ENCODE measurements around the gene THBS4.

Gene THBS4

DNA sequence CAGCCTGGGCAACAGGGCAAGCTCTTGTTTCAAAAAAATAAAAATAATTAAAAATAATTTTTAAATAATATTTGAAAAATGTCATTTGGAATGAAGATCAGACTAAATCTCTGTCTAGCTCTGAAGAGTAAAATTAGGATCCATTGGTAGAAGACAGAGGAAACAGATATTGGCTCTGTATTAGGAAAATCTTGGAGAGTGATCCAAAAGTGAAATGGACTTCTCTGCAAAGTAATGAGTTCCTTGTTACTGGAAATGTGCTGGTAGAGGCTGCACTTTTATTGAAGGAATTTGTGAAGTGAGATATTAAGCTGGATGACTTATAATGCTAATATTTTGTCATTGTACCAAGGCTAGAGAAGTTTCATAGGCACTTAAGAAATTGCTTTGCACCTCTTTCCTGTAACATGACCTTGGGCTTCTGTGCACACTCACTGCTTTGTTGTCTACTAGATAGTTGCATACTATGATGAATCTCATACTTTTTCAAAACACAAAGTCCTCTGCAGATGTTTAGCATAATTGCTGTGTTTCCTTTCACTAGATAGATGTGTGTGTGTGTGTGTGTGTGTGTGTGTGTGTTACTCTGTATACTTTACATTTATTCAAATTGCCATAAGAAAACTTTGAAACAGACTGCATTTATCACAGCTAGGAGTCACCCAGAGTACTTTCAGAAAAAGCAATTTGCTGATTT is 13.1 kb downstream of the THBS4 start:
- no peak for DNase-seq

GRCh38 chr5:80052464-80052863 is 17.3 kb downstream of the THBS4 start:
- DNase-seq, result no peak

GRCh38 chr5:80054682-80055081 is 19.5 kb downstream of the THBS4 start:
- no peak for DNase-seq

DNA sequence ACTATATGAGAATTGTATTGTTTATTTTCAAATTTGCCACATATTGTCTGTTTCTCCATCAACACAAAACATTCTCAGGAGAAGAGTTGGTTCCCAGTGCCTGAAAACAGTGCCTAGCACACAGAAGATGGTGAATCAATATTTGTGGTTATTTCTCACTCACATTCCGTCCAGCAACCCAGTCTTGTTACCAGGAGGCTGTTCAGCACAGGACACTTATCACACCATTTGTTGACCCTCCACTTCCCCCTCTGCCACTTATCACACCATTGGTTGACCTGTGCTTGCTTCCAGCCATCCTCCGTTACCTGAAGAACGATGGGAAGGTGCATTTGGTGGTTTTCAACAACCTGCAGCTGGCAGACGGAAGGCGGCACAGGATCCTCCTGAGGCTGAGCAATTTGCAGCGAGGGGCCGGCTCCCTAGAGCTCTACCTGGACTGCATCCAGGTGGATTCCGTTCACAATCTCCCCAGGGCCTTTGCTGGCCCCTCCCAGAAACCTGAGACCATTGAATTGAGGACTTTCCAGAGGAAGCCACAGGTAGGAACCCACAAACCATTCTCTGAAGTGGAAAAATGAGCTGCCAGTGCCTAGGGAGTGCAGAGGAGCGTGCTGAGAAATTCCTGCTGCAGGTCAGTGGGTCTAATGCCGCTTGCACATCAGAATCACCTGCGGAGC is 20.5 kb downstream of the THBS4 start:
- DNase-seq, result no peak

GRCh38 chr5:80057099-80057498 is 22.0 kb downstream of the THBS4 start:
- DNase-seq, result no peak

DNA sequence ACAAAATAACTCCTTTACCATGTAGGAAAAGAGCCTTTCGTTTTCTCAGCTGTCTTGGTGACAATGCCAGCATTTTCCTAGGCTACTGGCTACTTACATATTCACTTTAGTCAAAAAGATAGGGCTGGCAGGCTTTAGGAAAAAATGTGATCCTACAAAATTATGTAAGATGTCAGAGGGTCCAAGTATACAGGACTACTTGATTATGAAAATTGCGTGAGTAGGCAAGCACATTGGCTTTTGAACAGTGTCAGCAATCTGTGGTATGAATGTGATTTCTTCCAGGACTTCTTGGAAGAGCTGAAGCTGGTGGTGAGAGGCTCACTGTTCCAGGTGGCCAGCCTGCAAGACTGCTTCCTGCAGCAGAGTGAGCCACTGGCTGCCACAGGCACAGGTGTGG is 22.8 kb downstream of the THBS4 start:
- no peak for DNase-seq

DNA sequence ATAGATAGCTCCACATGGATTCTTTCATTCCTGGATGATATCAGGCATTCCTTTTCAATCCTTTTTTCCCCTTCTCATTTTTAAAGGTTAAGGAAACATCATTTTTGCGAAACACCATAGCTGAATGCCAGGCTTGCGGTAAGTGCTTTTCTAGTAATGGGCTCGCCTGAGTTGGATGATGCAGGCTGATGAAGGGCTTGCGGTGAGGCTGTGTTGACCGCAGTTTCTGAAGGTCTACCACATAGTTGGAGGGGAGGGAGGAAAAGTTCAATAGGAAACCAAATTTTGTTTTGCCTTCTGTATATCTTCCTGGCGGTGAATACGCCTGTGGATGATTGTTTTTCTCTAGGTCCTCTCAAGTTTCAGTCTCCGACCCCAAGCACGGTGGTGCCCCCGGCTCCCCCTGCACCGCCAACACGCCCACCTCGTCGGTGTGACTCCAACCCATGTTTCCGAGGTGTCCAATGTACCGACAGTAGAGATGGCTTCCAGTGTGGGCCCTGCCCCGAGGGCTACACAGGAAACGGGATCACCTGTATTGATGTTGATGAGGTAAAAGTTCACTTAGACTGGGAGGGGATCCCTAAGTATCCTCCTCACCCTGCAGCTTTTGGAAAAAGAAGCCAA is 24.3 kb downstream of the THBS4 start:
- no peak for DNase-seq

- no peak for DNase-seq
Observed at GRCh38 chr5:80060966-80061365, 25.8 kb downstream of the THBS4 start.

GRCh38 chr5:80061547-80061946 is 26.4 kb downstream of the THBS4 start:
- DNase-seq, result no peak

DNA sequence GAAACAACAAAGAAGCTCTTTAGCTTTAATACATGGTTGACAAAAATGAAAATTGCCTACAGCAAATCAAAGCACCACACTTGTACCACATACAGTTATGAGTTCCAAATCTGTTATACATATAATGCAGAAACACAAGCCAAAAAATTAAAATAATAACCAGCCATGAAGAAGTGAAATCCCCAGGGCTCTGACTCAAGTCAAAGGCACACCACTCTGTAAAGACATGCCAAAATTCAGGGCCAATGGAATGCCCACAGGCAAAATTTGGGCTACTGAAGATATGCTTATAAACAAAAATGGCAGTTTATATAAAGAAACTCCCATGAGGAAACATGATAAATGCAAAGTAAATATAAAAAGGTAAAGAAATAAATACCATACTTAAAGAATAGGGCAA is 29.0 kb downstream of the THBS4 start:
- no peak for DNase-seq

- no peak for DNase-seq
Observed at GRCh38 chr5:80067016-80067415, 31.9 kb downstream of the THBS4 start.

DNA sequence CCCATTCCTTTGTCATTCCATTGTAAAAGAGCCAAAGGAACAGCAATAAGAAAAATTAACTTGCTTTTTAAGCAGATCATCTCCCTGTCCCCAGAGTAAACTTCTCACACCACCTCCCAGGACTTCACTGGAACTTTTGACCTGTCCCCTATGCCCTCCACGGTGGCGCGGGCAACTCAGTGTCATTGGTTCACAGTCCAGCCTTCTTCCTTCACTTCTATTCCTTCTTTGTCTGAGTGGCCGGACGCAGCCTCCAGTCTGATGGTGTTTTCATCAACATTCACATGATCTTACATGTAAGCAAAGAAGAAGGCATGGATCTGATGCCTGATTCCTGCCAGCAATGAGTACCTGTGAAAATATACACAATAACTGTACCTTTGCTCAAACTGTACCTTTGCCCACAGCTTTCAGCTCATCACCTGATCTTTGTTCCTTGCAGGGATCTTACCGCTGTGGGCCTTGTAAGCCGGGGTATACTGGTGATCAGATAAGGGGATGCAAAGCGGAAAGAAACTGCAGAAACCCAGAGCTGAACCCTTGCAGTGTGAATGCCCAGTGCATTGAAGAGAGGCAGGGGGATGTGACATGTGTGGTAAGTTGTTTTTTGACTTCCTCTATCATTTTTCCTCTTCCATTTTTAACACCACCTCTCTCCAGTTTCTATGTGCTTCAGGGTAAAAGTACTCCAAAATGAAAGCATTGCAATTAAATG is 32.5 kb downstream of the THBS4 start:
- DNase-seq, result no peak

DNA sequence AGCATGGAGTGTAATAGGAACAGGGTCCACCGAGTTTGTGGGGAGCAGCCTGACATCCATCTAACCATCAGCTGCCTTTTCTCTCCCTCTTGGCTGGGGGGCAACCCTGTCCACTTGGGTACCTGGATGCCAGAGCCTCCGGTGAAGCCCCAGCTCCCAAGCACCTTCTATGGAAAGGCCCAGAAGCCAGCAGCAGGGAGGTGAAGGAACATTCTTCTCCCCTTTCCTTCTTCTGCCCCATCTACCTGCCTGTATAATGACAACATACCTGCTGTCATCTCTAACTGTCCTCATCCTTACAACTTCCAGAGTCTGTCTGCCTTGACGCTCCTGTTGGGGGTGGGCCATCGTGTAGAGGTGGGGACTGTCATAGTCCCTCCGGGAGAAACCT is 33.1 kb downstream of the THBS4 start:
- no peak for DNase-seq

- DNase-seq, result no peak
Observed at GRCh38 chr5:80068775-80069174, 33.6 kb downstream of the THBS4 start.

DNA sequence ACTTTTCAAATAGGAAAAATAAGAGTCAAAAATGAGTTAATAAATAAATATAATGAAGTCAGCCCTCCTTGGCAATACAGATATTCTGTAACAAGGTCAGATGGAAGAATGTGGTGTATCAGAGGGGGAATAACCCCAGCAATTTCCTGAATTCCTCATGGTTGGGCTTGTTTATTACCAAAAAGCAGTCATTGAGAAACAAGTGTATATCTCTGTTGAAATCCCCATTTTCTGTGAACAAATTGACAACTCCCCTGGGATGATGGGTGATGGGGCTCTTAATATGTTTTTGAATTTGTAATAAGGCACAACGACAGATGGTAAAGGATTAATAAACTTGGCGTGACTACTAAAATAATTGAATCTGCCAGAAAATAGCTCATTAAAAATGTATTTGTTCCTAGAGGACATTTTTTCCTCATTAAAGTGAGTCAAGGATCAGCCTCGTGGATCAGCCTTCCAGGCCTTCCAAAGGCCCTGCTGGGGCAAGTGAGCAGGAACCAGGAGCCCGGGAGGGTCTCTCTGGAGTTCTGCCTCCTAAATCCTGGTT is 34.2 kb downstream of the THBS4 start:
- no peak for DNase-seq

DNA sequence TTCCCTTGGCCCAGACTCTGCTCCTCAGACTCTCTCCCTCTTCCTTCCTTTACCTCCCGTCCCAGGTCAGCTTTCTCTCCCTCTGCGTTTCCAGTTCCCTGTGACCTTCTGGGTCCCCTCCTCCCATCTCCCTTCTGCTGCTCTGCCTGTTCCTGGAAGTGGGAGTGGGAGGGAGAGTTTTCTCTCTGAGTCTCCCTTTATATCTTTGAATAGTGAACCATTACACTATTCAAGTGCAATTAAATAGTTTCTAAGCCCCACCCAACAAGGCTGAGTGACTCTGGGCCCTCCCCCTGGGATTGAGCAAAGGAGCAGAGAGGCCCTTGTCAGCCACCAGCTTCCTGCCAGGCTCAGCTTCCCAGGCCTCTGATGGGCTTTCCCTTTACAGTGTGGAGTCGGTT is 34.8 kb downstream of the THBS4 start:
- no peak for DNase-seq

- DNase-seq, result no peak
Observed at GRCh38 chr5:80070338-80071056, 35.3 kb downstream of the THBS4 start.

- DNase-seq, result no peak
Observed at GRCh38 chr5:80071510-80072021, 36.4 kb downstream of the THBS4 start.

GRCh38 chr5:80072103-80073073 is 37.2 kb downstream of the THBS4 start:
- DNase-seq, result no peak

DNA sequence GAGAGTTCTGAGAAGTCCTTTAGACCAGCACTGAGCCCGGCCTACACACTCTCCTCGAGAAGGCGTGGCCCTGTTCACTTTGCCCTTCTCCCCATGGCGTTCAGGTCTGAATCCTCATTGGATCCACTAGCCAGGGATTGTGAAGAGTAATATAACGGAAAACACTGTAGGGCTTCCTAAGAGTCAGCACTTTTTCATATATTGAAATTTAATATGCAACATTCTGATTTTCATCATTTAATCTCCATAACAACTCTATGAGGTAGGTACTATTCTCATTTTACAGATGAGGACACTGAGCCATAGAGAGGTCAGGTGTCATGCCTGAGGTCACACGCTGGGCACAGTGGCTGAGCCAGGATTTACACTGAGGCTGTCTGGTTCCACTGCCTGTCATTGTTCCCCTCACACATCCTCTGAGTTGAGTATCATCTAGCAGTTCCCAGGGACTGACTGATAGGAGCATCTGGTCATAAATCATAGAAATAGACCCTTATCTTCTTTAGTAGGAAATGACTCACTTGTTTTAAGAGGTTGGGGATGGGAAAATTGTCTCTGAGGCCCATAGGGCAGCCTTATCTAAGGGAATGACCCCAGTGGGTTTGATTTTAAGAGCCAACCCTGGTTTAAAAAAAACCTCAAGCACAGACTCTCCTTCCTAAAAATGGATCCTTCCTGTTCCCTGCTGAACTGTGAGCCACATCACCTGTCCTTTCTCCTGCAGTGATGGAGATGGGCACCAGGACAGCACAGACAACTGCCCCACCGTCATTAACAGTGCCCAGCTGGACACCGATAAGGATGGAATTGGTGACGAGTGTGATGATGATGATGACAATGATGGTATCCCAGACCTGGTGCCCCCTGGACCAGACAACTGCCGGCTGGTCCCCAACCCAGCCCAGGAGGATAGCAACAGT is 41.2 kb downstream of the THBS4 start:
- no peak for DNase-seq
